ENCODE data around the gene NR3C2. TPM values are rescaled to one million over a fixed set of nuclear protein-coding genes. Genes with fewer than 3 reads are reported as not detected.

NR3C2 gene
- total and polyA plus RNA-seq, 12 donors = 1.1 to 19.8 (median 11.7) TPM

- no peak overlapping the region for H3K27ac ChIP-seq
- intact Hi-C loops (cut with DNase I) = no loop called here
- H3K4me3 ChIP-seq = no peak overlapping the region
- TF ChIP-seq, protein P1, sequence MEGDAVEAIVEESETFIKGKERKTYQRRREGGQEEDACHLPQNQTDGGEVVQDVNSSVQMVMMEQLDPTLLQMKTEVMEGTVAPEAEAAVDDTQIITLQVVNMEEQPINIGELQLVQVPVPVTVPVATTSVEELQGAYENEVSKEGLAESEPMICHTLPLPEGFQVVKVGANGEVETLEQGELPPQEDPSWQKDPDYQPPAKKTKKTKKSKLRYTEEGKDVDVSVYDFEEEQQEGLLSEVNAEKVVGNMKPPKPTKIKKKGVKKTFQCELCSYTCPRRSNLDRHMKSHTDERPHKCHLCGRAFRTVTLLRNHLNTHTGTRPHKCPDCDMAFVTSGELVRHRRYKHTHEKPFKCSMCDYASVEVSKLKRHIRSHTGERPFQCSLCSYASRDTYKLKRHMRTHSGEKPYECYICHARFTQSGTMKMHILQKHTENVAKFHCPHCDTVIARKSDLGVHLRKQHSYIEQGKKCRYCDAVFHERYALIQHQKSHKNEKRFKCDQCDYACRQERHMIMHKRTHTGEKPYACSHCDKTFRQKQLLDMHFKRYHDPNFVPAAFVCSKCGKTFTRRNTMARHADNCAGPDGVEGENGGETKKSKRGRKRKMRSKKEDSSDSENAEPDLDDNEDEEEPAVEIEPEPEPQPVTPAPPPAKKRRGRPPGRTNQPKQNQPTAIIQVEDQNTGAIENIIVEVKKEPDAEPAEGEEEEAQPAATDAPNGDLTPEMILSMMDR (IDR thresholded peaks at IDR 0.05) = no peak
- TF ChIP-seq POLR2A (IDR thresholded peaks at IDR 0.05) = no peak
- H3K36me3 ChIP-seq (replicated peaks in 1 of 2) = no peaks in the 10 kb centered on the region
- H3K9me3 ChIP-seq (replicated peaks in 1 of 3) = no peaks in the 10 kb centered on the region
- H3K27me3 ChIP-seq = no peaks in the 10 kb centered on the region
- 91 to 96% (median 94%) methylated on average over 5 of the region's 5 CpGs for WGBS, 4 donors
- H3K4me1 ChIP-seq (replicated peaks in 1 of 2) = no peaks in the 10 kb centered on the region
- DNase-seq = no peak
These were observed 344.4 kb downstream of the NR3C2 start for GRCh38 chr4:148097801-148098200.

DNA sequence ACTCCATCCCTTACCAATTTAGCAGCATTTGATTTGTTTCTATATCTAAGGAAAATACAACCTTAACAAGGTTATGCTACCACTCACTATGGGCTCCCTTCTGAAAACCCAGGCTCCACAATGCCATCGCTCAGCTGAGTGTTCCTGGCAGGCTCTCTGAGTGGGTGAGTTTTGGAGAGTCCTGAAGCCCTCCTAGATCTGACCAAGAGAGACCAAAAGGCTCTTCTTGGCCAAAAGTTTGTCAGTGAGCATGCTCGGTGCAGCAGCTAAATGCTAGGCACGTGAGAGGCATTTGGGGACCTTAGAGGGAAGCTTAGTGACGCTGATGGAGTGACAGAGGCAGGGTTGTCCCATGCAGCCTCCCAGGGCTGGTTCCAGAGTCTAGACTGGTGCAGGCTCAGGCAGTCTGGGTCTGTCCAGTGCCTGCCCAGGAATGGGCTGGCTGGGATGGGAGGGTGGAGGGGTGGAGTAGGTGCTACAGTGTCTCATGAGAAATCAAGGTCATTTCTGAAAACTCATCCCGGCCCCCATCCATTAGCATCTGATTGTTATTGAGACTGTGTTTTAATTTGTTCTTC, 346.8 kb downstream of the NR3C2 start:
- Histone ChIP-seq H3K4me3 (no peak overlapping the region), H3K36me3 (replicated peaks in 1 of 2) (no peaks in the 10 kb centered on the region), H3K27me3 (no peaks in the 10 kb centered on the region), H3K4me1 (replicated peaks in 1 of 2) (no peaks in the 10 kb centered on the region), H3K27ac (no peak overlapping the region), H3K9me3 (replicated peaks in 1 of 3) (no peaks in the 10 kb centered on the region)
- TF ChIP-seq POLR2A (IDR thresholded peaks at IDR 0.05) = no peak
- TF ChIP-seq, protein P1 (IDR thresholded peaks at IDR 0.05) = no peak
- no peak for DNase-seq
- 87 to 95% (median 91%) methylated on average over 5 of the region's 5 CpGs for WGBS, 4 donors
- intact Hi-C loops (cut with DNase I) = no loop called here

GRCh38 chr4:148094149-148094548, 348.1 kb downstream of the NR3C2 start:
- H3K4me3 ChIP-seq = no peak overlapping the region
- H3K36me3 ChIP-seq (replicated peaks in 1 of 2) = no peaks in the 10 kb centered on the region
- H3K4me1 ChIP-seq (replicated peaks in 1 of 2) = no peaks in the 10 kb centered on the region
- intact Hi-C loops (cut with DNase I) = no loop called here
- H3K27ac ChIP-seq = no peak overlapping the region
- no peak for DNase-seq
- no peaks in the 10 kb centered on the region for H3K27me3 ChIP-seq
- 85 to 100% (median 98%) methylated on average over 1 of the region's 1 CpG for WGBS, 4 donors
- TF ChIP-seq, protein P1 (IDR thresholded peaks at IDR 0.05) = no peak
- TF ChIP-seq POLR2A (IDR thresholded peaks at IDR 0.05) = no peak
- no peaks in the 10 kb centered on the region for H3K9me3 ChIP-seq (replicated peaks in 1 of 3)

- TF ChIP-seq, protein P1 (IDR thresholded peaks at IDR 0.05) = no peak
- TF ChIP-seq POLR2A (IDR thresholded peaks at IDR 0.05) = no peak
- DNase-seq = no peak
- WGBS, 4 donors = 97 to 98% (median 98%) methylated on average over 5 of the region's 5 CpGs; no CpG with 5 or more reads in 1 of the 4 donors
- intact Hi-C loops (cut with DNase I) = no loop called here
- Histone ChIP-seq H3K36me3 (replicated peaks in 1 of 2) (no peaks in the 10 kb centered on the region), H3K4me1 (replicated peaks in 1 of 2) (no peaks in the 10 kb centered on the region), H3K9me3 (replicated peaks in 1 of 3) (no peaks in the 10 kb centered on the region), H3K4me3 (no peak overlapping the region), H3K27me3 (no peaks in the 10 kb centered on the region), H3K27ac (no peak overlapping the region)
These were observed 349.1 kb downstream of the NR3C2 start for GRCh38 chr4:148093065-148093464.

All from adrenal gland (tissue), 12 donors.